T-cell (primary cell): ENCODE results near the gene ACER3. TPM values are rescaled to one million over a fixed set of nuclear protein-coding genes. Genes with fewer than 3 reads are reported as not detected.

ENCODE experiments used
- ATAC-seq, 4 experiments: fragments of 200-7000 bp in 3 of 4; fragments of 150-1000 bp in 1 of 4; cut with Tn5 transposase; replicated peaks in 1 of 4; 1 replicate in 3 of 4; 2 replicates in 1 of 4; pipeline ENCODE4 v1.10.0; 2021; ENCODE audit warnings: moderate library complexity in 3 of 4, mild to moderate bottlenecking in 2 of 4, moderate number of reproducible peaks in 1 of 4
- CTCF ChIA-PET, 2 donors: fragments of 300-600 bp; sonication (Branson Sonifier 250); formaldehyde crosslinking; loops; one replicate each; lab custom pipeline; 2022; ENCODE audit warnings: antibody characterized with exemption in 2 of 2; lab: Charles Lee
- POLR2A ChIA-PET, 2 donors: fragments of 300-600 bp; sonication (Branson Sonifier 250); formaldehyde crosslinking; loops; one replicate each; lab custom pipeline; 2022; ENCODE audit warnings: antibody characterized with exemption in 2 of 2; lab: Charles Lee
- DNase-seq, 35 experiments: peaks; one replicate each; pipeline versions ENCODE4 v3.0.0 to v3.0.0-alpha.2; 2013 to 2023
- H3K27ac ChIP-seq: one replicate; pipeline ENCODE4 v1.5.1; 2013; ENCODE audit warnings: low read length
- H3K27me3 ChIP-seq, 2 experiments: replicated peaks in 1 of 2; 1 replicate in 1 of 2; 2 replicates in 1 of 2; pipeline versions ENCODE4 v1.6.1 to v1.7.0; 2013; ENCODE audit warnings: low read length in 1 of 2, mixed read lengths in 1 of 2; ENCODE audit not compliant: control insufficient read depth in 2 of 2, insufficient read depth in 2 of 2; ENCODE audit errors: extremely low read depth in 1 of 2
- H3K36me3 ChIP-seq, 2 donors: 1 replicate in 1 of 2; 2 replicates in 1 of 2; pipeline versions ENCODE4 v1.6.1 to v1.7.0; 2013; ENCODE audit warnings: low read length in 1 of 2; ENCODE audit not compliant: control insufficient read depth in 2 of 2, insufficient read depth in 1 of 2; ENCODE audit errors: extremely low read depth in 1 of 2
- H3K4me1 ChIP-seq, 2 experiments: 1 replicate in 1 of 2; 2 replicates in 1 of 2; pipeline versions ENCODE4 v1.6.1 to v1.7.0; 2013; ENCODE audit warnings: low read length in 2 of 2, mixed read lengths in 1 of 2; ENCODE audit not compliant: insufficient read depth in 2 of 2, control insufficient read depth in 1 of 2; ENCODE audit errors: extremely low read depth in 1 of 2
- H3K4me3 ChIP-seq, 2 donors: 1 replicate in 1 of 2; 2 replicates in 1 of 2; pipeline versions ENCODE4 v1.5.1 to v1.7.0; 2013; ENCODE audit warnings: mild to moderate bottlenecking in 2 of 2, low read length in 1 of 2, moderate library complexity in 1 of 2; ENCODE audit not compliant: control insufficient read depth in 1 of 2; ENCODE audit errors: extremely low read depth in 1 of 2
- H3K9me3 ChIP-seq: 2 replicates; pipeline ENCODE4 v1.7.0; 2013
- H3K27ac Mint-ChIP-seq, 2 donors: one replicate each; pipeline ENCODE4 v1.8.0; 2020 to 2021; ENCODE audit warnings: mild to moderate bottlenecking in 2 of 2, mixed read lengths in 2 of 2
- H3K27me3 Mint-ChIP-seq, 2 donors: one replicate each; pipeline ENCODE4 v1.8.0; 2021 to 2022; ENCODE audit warnings: mixed read lengths in 2 of 2
- H3K36me3 Mint-ChIP-seq: one replicate; pipeline ENCODE4 v1.8.0; 2021; ENCODE audit warnings: mixed read lengths
- H3K4me1 Mint-ChIP-seq, 3 donors: one replicate each; pipeline ENCODE4 v1.8.0; 2020 to 2022; ENCODE audit warnings: mixed read lengths in 3 of 3, mild to moderate bottlenecking in 1 of 3
- H3K4me3 Mint-ChIP-seq, 3 donors: one replicate each; pipeline ENCODE4 v1.8.0; 2020 to 2022; ENCODE audit warnings: mild to moderate bottlenecking in 3 of 3, mixed read lengths in 3 of 3, moderate library complexity in 3 of 3
- H3K9me3 Mint-ChIP-seq, 3 donors: one replicate each; pipeline ENCODE4 v1.8.0; 2020 to 2022; ENCODE audit warnings: mixed read lengths in 3 of 3
- WGBS: methylation state at CpG from one replicate; pipeline ENCODE4 v1.1.5; 2013; ENCODE audit warnings: missing lambda C conversion rate; ENCODE audit not compliant: insufficient coverage; 5-methylcytosine and 5-hydroxymethylcytosine counted together
- total RNA-seq, 35 experiments: library from RNA in 6 of 35; stranded (reverse) in 6 of 35; fragments of 120-200 nt in 1 of 35; gene quantifications; one replicate each; pipeline versions ENCODE4 v1.2.1 to v1.2.4 and lab custom pipeline; 2013 to 2026

Gene ACER3
- total RNA-seq, 5 donors from 2014 or later (not counting 1 experiment from before 2014, with no cell fraction given): 4.3 to 9.0 (median 5.2) TPM

- no peaks in the 10 kb centered on the region for H3K36me3 Mint-ChIP-seq
- no peaks in the 10 kb centered on the region for H3K9me3 ChIP-seq
- H3K27me3 Mint-ChIP-seq: peaks cover 0 to 1% of the 10 kb centered on the region in 2 donors
- CTCF ChIA-PET: interaction anchor here (2.1 to 2.2 kb wide), 2 partner anchors 16 to 29 kb away, joined by 6 to 12 read pairs; no protein-coding TSS in a partner anchor
- H3K9me3 Mint-ChIP-seq: peaks cover 0 to 10% (median 2%) of the 10 kb centered on the region in 3 donors
- H3K4me3 Mint-ChIP-seq: no peak overlapping the region
- peaks cover 9 to 13% (median 10%) of the 10 kb centered on the region in 3 donors for H3K4me1 Mint-ChIP-seq
- H3K27me3 ChIP-seq: no peaks in the 10 kb centered on the region
- H3K4me1 ChIP-seq: peaks cover 3 to 23% of the 10 kb centered on the region in 2 experiments
- H3K27ac Mint-ChIP-seq: no peak overlapping the region
- no peaks in the 10 kb centered on the region for H3K36me3 ChIP-seq
- no peak overlapping the region for H3K4me3 ChIP-seq
- ATAC-seq (no peak), DNase-seq (peak in 1 of 35 experiments; percentile 19)
- POLR2A ChIA-PET: no interaction called here
- H3K27ac ChIP-seq: no peak overlapping the region
- WGBS: 97% methylated on average over 3 of the region's 4 CpGs
Measured at GRCh38 chr11:77063861-77064260, 203.1 kb downstream of the ACER3 start.

GRCh38 chr11:77064648-77065217 lies 204.0 kb downstream of the ACER3 start:
- Mint-ChIP-seq H3K4me1 (peaks cover 10 to 13% (median 11%) of the 10 kb centered on the region in 3 donors), H3K4me3 (peak overlapping the region in 2 of 3 donors; percentile 55 to 83), H3K27me3 (no peaks in the 10 kb centered on the region), H3K36me3 (no peaks in the 10 kb centered on the region), H3K27ac (peak overlapping the region; percentile 35 to 58), H3K9me3 (peaks cover 0 to 10% (median 2%) of the 10 kb centered on the region in 3 donors)
- POLR2A ChIA-PET: no interaction called here
- Histone ChIP-seq H3K36me3 (no peaks in the 10 kb centered on the region), H3K4me1 (peaks cover 3 to 23% of the 10 kb centered on the region in 2 experiments), H3K27me3 (peaks cover 0 to under 1% of the 10 kb centered on the region in 2 experiments), H3K4me3 (no peak overlapping the region), H3K27ac (no peak overlapping the region), H3K9me3 (no peaks in the 10 kb centered on the region)
- no peak for ATAC-seq
- 93% methylated on average over 3 of the region's 4 CpGs for WGBS
- CTCF ChIA-PET: interaction anchor here (0.8 to 2.2 kb wide), 2 partner anchors 17 to 28 kb away, joined by 3 to 6 read pairs; no protein-coding TSS in a partner anchor
- no peak for DNase-seq

GRCh38 chr11:77065878-77066228 lies 205.1 kb downstream of the ACER3 start:
- POLR2A ChIA-PET: no interaction called here
- Mint-ChIP-seq H3K4me3 (peak overlapping the region; percentile 83 to 93 (median 88)), H3K9me3 (peaks cover 0 to 9% (median 2%) of the 10 kb centered on the region in 3 donors), H3K27me3 (no peaks in the 10 kb centered on the region), H3K4me1 (peaks cover 10 to 17% (median 11%) of the 10 kb centered on the region in 3 donors), H3K36me3 (no peaks in the 10 kb centered on the region), H3K27ac (peak overlapping the region in 1 of 2 donors; percentile 74)
- peaks cover 0 to 4% of the 10 kb centered on the region in 2 experiments for H3K27me3 ChIP-seq
- ATAC-seq (no peak), DNase-seq (peak in 1 of 35 experiments; percentile 21)
- no peaks in the 10 kb centered on the region for H3K9me3 ChIP-seq
- 62% methylated on average over 8 of the region's 14 CpGs for WGBS
- H3K4me1 ChIP-seq: peaks cover 3 to 23% of the 10 kb centered on the region in 2 experiments
- no peak overlapping the region for H3K27ac ChIP-seq
- no peaks in the 10 kb centered on the region for H3K36me3 ChIP-seq
- peak overlapping the region; percentile 65 to 73 for H3K4me3 ChIP-seq
- CTCF ChIA-PET: interaction anchor here in 1 of 2 donors (0.6 kb wide), 1 partner anchor 53 kb away, joined by 3 read pairs; no protein-coding TSS in a partner anchor

DNA sequence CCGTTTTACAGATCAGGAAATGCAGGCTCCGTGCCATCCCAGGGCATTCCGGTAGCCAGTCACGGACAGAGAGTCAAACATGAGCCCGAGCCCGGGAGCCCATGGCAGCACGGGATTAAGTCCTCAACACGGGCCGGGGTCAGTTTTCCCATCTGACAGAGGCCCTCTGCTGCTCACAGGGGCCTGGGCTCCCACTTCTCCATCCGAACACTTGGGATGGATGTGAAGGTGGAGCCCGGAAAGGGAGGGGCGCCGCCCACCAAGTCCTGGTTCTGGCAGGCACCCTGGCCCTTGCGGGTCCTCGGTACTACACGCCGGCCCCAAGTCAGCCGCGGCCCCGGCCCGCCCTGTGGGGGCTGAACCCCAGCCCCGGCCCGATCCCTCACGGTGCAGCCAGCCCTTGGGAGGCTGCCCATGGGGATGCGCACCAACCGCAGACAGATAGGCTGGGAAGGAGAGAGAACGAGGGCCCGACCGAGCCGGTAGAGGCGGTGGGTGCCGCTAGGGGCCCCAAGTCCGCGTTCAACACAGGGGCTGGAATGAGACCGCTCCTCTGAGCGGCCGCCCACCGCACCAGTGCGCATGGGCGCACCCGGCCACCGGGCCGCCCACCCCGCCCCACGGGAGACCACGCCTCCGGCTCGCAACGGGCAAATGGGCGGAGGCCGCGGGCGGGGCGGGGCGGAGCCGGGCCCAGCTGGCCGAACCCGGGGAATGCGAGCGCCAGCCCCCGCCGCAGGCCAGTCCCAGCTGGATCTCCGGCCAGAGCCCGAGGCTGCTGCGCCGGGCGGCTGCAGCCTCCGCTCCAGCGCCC lies 205.7 kb downstream of the ACER3 start, which contains the start of gene CAPN5:
Gene CAPN5 (plus strand): TSS at position 743 of the 814 bp plus-strand sequence. CDS start 17,916 bp downstream, outside the sequence.
- Histone ChIP-seq H3K27me3 (peaks cover 0 to 9% of the 10 kb centered on the region in 2 experiments), H3K4me1 (peaks cover 3 to 23% of the 10 kb centered on the region in 2 experiments), H3K36me3 (no peaks in the 10 kb centered on the region), H3K27ac (no peak within 1 kb of the TSS), H3K4me3 (peak within 1 kb of the TSS; percentile 65 to 73), H3K9me3 (no peaks in the 10 kb centered on the region)
- ChIA-PET POLR2A (interaction anchor here in 1 of 2 donors (0.6 kb wide), 1 partner anchor 19 kb away, joined by 6 read pairs; no protein-coding TSS in a partner anchor), CTCF (interaction anchor here in 1 of 2 donors (0.6 to 1.0 kb wide), 2 partner anchors 19 to 54 kb away, joined by 3 to 14 read pairs; no protein-coding TSS in a partner anchor)
- DNase-seq (peak; percentile 51 to 93 (median 78)), ATAC-seq (peak; percentile 89 to 96 (median 92))
- no peaks in the 10 kb centered on the region for H3K27me3 Mint-ChIP-seq
- peak within 1 kb of the TSS in 1 of 2 donors; percentile 74 for H3K27ac Mint-ChIP-seq
- H3K4me1 Mint-ChIP-seq: peaks cover 10 to 17% (median 11%) of the 10 kb centered on the region in 3 donors
- no peaks in the 10 kb centered on the region for H3K36me3 Mint-ChIP-seq
- 4% methylated on average over 64 of the region's 69 CpGs for WGBS
- H3K4me3 Mint-ChIP-seq: peak within 1 kb of the TSS; percentile 83 to 93 (median 88)
- peaks cover 0 to 4% (median 2%) of the 10 kb centered on the region in 3 donors for H3K9me3 Mint-ChIP-seq

GRCh38 chr11:77067861-77068443 lies 207.2 kb downstream of the ACER3 start:
- Mint-ChIP-seq H3K4me3 (peak overlapping the region; percentile 69 to 93 (median 76)), H3K27me3 (no peaks in the 10 kb centered on the region), H3K36me3 (no peaks in the 10 kb centered on the region), H3K9me3 (no peaks in the 10 kb centered on the region), H3K4me1 (peaks cover 22 to 28% (median 23%) of the 10 kb centered on the region in 3 donors), H3K27ac (peak overlapping the region in 1 of 2 donors; percentile 39)
- WGBS: 98% methylated on average over 4 of the region's 8 CpGs
- Histone ChIP-seq H3K4me3 (no peak overlapping the region), H3K27me3 (peaks cover 0 to 13% of the 10 kb centered on the region in 2 experiments), H3K27ac (no peak overlapping the region), H3K4me1 (peaks cover 3 to 38% of the 10 kb centered on the region in 2 experiments), H3K36me3 (no peaks in the 10 kb centered on the region), H3K9me3 (no peaks in the 10 kb centered on the region)
- ATAC-seq (no peak), DNase-seq (peak in 1 of 35 experiments; percentile 22)
- ChIA-PET POLR2A (no interaction called here), CTCF (no interaction called here)
